ENCODE data around the gene MC1R. TPM values are rescaled to one million over a fixed set of nuclear protein-coding genes. Genes with fewer than 3 reads are reported as not detected.

MC1R gene
- total and polyA plus RNA-seq, 2 of the 4 experiments (the other 2 are of a cell fraction) = 3.8 to 9.5 TPM

DNA sequence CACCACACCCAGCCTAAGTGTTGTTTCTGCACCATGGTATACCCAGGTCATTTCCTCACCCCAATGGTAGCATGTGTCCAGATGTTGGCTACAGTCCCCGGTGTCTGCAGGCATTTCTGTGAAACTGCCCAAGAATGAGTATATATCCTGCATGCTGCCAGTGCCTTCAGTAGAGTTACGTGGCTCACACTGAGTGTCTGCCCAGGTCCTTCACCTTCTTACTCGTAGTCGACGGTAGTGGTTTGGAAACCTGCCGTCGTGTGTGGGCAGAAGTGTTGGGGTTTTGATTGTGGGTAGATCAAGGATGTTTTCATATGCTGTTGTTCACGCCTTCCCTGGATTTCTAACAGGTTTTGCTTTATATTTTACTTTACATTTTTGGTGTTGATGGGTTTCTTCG is 28.5 kb upstream of the MC1R start:
- Histone ChIP-seq H4K8ac (ENCODE audit: low read depth in 2 of 2, low read length in 2 of 2) (no peak overlapping the region), H3K14ac (replicated peaks; ENCODE audit: low read depth, low read length) (no peak overlapping the region), H3K36me3 (ENCODE audit: control insufficient read depth, insufficient read depth, low read length) (peaks cover 65% of the 10 kb centered on the region), H4K20me1 (ENCODE audit: insufficient read depth, low read length) (peaks cover 43% of the 10 kb centered on the region), H3K23ac (ENCODE audit: low read depth, low read length) (no peak overlapping the region), H4K5ac (ENCODE audit: low read depth, low read length) (no peak overlapping the region), H3K4me1 (ENCODE audit: control insufficient read depth, insufficient read depth, low read length) (peaks cover under 1% of the 10 kb centered on the region; the same call in 1 of the 2 replicates), H3K18ac (ENCODE audit: low read depth, low read length) (no peak overlapping the region), H2AK5ac (ENCODE audit: low read depth, low read length) (no peak overlapping the region), H2AFZ (replicated peaks; ENCODE audit: low read length, poor library complexity) (no peak overlapping the region), H3K4me3 (ENCODE audit: insufficient read depth, low read depth, low read length) (no peak overlapping the region), H3K27me3 (ENCODE audit: control insufficient read depth, insufficient read depth, low read length) (no peaks in the 10 kb centered on the region), H4K91ac (ENCODE audit: insufficient read depth, low read depth, low read length) (no peak overlapping the region), H3K79me1 (ENCODE audit: low read depth in 1 of 2, low read length in 2 of 2) (peaks cover 11 to 44% of the 10 kb centered on the region in 2 experiments), H3K4me2 (ENCODE audit: low read depth, low read length) (no peak overlapping the region), H3K27ac (ENCODE audit: insufficient read depth, low read length) (no peak overlapping the region), H2BK20ac (ENCODE audit: low read depth, low read length) (no peak overlapping the region), H3K9me3 (ENCODE audit: control insufficient read depth, insufficient read depth, low read length) (no peaks in the 10 kb centered on the region), H2AK9ac (replicated peaks; ENCODE audit: low read depth, low read length, poor library complexity) (no peak overlapping the region), H2BK15ac (ENCODE audit: low read depth, low read length) (no peak overlapping the region), H2BK5ac (ENCODE audit: low read depth, low read length, poor library complexity, severe bottlenecking) (no peak overlapping the region), H3K56ac (ENCODE audit: extremely low read depth, insufficient read depth, low read length) (no peak overlapping the region), H3K4ac (ENCODE audit: low read depth, low read length) (no peak overlapping the region), H3K9ac (ENCODE audit: low read depth, low read length) (no peak overlapping the region), H2BK120ac (ENCODE audit: low read depth, low read length) (no peak overlapping the region), H3K9me1 (ENCODE audit: insufficient read depth, low read length) (no peaks in the 10 kb centered on the region)
- TF ChIP-seq RCOR1 (IDR thresholded peaks at IDR 0.05; ENCODE audit: insufficient replicate concordance, low read length) (no peak), MXI1 (IDR thresholded peaks at IDR 0.05; ENCODE audit: borderline replicate concordance, low read depth, low read length) (no peak), USF2 (IDR thresholded peaks at IDR 0.05; ENCODE audit: low read depth, low read length) (no peak), SMC3 (IDR thresholded peaks at IDR 0.05; ENCODE audit: low read depth, low read length) (no peak), CTCF (conservative IDR thresholded peaks at IDR 0.05; ENCODE audit: low read depth, low read length) (no peak), RAD21 (IDR thresholded peaks at IDR 0.05; ENCODE audit: low read length) (no peak), BHLHE40 (IDR thresholded peaks at IDR 0.05; ENCODE audit: low read depth, low read length) (no peak)
- no peak for ATAC-seq (ENCODE audit: low read depth)
- dilution Hi-C loops (cut with HindIII; ENCODE audit: low sequenced_read_pairs, unreplicated experiment) (no loop called here), in situ Hi-C loops (cut with MboI; ENCODE audit: low sequenced_read_pairs) (no loop called here), intact Hi-C loops (cut with micrococcal nuclease) (no loop called here)
- ChIA-PET CTCF (no interaction called here), POLR2A (ENCODE audit: unreplicated experiment) (no interaction called here)
- BruUV-seq (replicated peaks) = no TSS peak
- no peak for DNase-seq
- 100% methylated on average over 1 of the region's 9 CpGs; no CpG with 5 or more reads in 1 of the 2 experiments for WGBS, 2 experiments (ENCODE audit: extremely low coverage in 2 of 2, insufficient read length in 1 of 2)

Measured in IMR-90 (cell line).